Hair follicular keratinocyte (primary cell): ENCODE measurements around the gene HNRNPA0. TPM values are rescaled to one million over a fixed set of nuclear protein-coding genes. Genes with fewer than 3 reads are reported as not detected.

Experiments
- total RNA-seq: library from RNA; depleted of rRNA; stranded (reverse); fragments of >200 nt; gene quantifications from 2 replicates; pipeline ENCODE4 v1.2.3, GENCODE V29; 2015

Gene HNRNPA0
- total RNA-seq, result 7.2 and 8.9 TPM in 2 replicates

DNA sequence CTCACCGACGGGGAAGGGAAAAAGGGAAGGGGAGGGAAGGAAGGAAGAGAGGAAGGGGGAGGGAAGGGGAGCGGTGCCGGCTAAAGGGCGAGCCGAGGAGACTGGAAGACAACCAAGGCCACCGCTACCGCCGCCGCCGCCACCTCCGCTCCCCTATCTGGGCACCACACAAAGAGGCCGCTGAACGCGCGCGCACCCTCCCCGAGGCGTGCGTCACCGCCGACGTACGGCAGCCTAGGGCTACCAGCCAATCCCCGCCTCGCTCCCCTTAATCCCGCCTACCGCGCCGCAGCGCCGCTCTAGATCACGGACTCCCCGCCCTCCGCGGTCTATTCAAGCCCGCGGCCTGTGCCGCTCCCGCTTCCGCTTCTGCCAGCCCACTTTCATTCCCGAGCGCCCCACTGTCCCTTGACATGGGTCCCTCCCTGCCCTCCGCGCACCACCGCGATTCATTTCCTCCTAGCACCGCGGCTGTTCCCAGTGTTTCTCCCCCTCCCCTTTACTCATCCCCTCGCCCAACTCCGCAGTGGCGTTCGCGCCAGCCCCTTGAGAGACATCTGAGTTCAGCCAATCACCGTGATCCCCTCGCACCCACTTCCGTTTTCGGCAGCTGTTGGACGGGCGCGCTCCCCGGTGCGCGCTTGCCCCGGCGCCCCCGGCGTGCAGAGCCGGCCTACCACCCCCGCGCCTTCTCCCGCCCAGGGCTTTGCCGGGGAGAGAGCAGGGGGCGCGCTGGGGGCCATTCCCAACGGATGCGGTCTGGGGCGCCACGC is at the start of gene HNRNPA0:
Gene HNRNPA0, minus strand, starts transcription at position 176 of the 773 bp plus-strand sequence. CDS start 297 bp downstream, outside the sequence.

DNA sequence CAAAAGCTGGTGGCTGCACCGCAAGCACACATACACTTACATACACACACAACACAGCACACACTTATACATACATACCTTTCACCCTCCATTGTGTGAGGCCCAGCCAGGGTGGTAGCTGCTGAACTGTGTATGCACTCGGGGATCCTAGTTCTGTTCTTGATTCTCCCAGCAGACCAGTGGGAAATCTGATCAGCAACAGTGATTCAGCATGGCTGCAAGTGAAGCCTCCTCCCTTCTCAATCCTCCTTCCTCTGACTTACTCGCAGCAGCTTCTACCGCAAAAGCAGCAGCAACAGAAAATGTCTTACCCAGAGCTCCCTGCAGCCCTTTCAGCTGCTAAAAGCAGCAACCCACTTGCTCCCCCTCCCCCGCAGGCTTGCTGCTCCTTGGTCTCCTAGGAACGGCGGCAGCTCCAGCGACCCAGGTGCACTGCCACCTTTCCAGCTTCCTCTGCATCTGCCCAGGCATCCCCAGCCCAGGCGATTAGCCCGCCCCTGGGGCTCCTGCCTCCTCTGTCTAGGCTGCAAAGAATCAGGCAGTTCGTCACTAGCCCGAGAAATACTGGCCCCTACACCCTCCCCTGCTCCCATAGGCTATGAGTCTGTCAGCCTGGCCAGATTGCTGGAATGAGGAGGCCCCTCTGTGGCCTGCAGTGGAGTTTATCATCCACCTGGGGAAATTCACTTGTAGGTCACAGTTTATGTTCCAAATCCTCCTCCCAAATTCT is 18.4 kb downstream of the HNRNPA0 start, which contains the start of gene KLHL3:
Gene KLHL3, minus strand, starts transcription at position 535 of the 730 bp plus-strand sequence. Its CDS starts 443 bp downstream, at position 92.

Other genes starting within 250 kb of the HNRNPA0 start
- 0.68 and 0.78 TPM in 2 replicates for gene KLHL3, start 18.3 kb downstream of the HNRNPA0 start, total RNA-seq
- gene MYOT, start 113.5 kb upstream of the HNRNPA0 start, total RNA-seq, result not detected in 2 replicates
- gene PKD2L2, start 135.1 kb upstream of the HNRNPA0 start, total RNA-seq, result not detected in 2 replicates